IMR-90 (cell line): ENCODE data around the gene SYCN. TPM values are rescaled to one million over a fixed set of nuclear protein-coding genes. Genes with fewer than 3 reads are reported as not detected.

Experiments used
- ATAC-seq: fragments of 200-7000 bp; cut with Tn5 transposase; 2 replicates; pipeline ENCODE4 v1.9.1; 2020; ENCODE audit warnings: low read depth, mild to moderate bottlenecking, moderate library complexity
- BruUV-seq: library from RNA; stranded (reverse); fragments of 400-500 nt; replicated peaks from 2 replicates; lab custom pipeline; 2021; lab: Mats Ljungman, UMichigan
- CTCF ChIA-PET: fragments of 300-600 bp; formaldehyde crosslinking; extraction: SDS; loops from one replicate; lab custom pipeline; 2021; ENCODE audit warnings: antibody characterized with exemption; lab: Yijun Ruan, JAX
- POLR2A ChIA-PET: fragments of 300-600 bp; sonication (Branson Sonifier 250); formaldehyde crosslinking; loops from one replicate; lab custom pipeline; 2022; ENCODE audit warnings: antibody characterized with exemption; ENCODE audit not compliant: unreplicated experiment; lab: Charles Lee
- DNase-seq: peaks from one replicate; pipeline ENCODE4 v3.0.0; 2013
- H2AFZ ChIP-seq: replicated peaks from 2 replicates; pipeline ENCODE3; 2013; ENCODE audit warnings: low read length, mild to moderate bottlenecking; ENCODE audit not compliant: poor library complexity
- H2AK5ac ChIP-seq: 2 replicates; pipeline ENCODE4 v1.6.1; 2013; ENCODE audit warnings: low read depth, low read length, inconsistent platforms
- H2AK9ac ChIP-seq: replicated peaks from 2 replicates; pipeline ENCODE3; 2013; ENCODE audit warnings: mild to moderate bottlenecking, low read depth, low read length, moderate library complexity; ENCODE audit not compliant: poor library complexity
- H2BK120ac ChIP-seq: 2 replicates; pipeline ENCODE4 v1.6.1; 2013; ENCODE audit warnings: low read depth, low read length, inconsistent platforms
- H2BK15ac ChIP-seq: 3 replicates; pipeline ENCODE4 v1.6.1; 2013; ENCODE audit warnings: low read depth, low read length, inconsistent platforms
- H2BK20ac ChIP-seq: 2 replicates; pipeline ENCODE4 v1.6.1; 2013; ENCODE audit warnings: low read depth, mild to moderate bottlenecking, inconsistent platforms, low read length, moderate library complexity
- H2BK5ac ChIP-seq: 2 replicates; pipeline ENCODE4 v1.6.1; 2013; ENCODE audit warnings: mild to moderate bottlenecking, low read depth, low read length, inconsistent platforms; ENCODE audit not compliant: poor library complexity, severe bottlenecking
- H3K14ac ChIP-seq: replicated peaks from 2 replicates; pipeline ENCODE4 v1.6.1; 2013; ENCODE audit warnings: low read depth, low read length, inconsistent platforms
- H3K18ac ChIP-seq: 2 replicates; pipeline ENCODE4 v1.6.1; 2013; ENCODE audit warnings: low read depth, low read length, control low read depth
- H3K23ac ChIP-seq: 2 replicates; pipeline ENCODE4 v1.6.1; 2013; ENCODE audit warnings: low read depth, low read length, inconsistent platforms
- H3K27ac ChIP-seq: 2 replicates; pipeline ENCODE4 v1.5.1; 2013; ENCODE audit warnings: mild to moderate bottlenecking, control low read depth, low read length; ENCODE audit not compliant: insufficient read depth
- H3K27me3 ChIP-seq: 2 replicates; pipeline ENCODE4 v1.6.1; 2013; ENCODE audit warnings: low read length; ENCODE audit not compliant: control insufficient read depth, insufficient read depth
- H3K36me3 ChIP-seq: 2 replicates; pipeline ENCODE4 v1.6.1; 2013; ENCODE audit warnings: low read length, mixed read lengths; ENCODE audit not compliant: control insufficient read depth, insufficient read depth
- H3K4ac ChIP-seq: 2 replicates; pipeline ENCODE4 v1.6.1; 2013; ENCODE audit warnings: low read depth, low read length, inconsistent platforms
- H3K4me1 ChIP-seq: 2 replicates; pipeline ENCODE4 v1.6.1; 2013; ENCODE audit warnings: low read length, mixed read lengths; ENCODE audit not compliant: control insufficient read depth, insufficient read depth
- H3K4me2 ChIP-seq: 2 replicates; pipeline ENCODE4 v1.6.1; 2013; ENCODE audit warnings: low read depth, mild to moderate bottlenecking, control low read depth, low read length, moderate library complexity
- H3K4me3 ChIP-seq: 2 replicates; pipeline ENCODE4 v1.5.1; 2013; ENCODE audit warnings: low read depth, mild to moderate bottlenecking, control low read depth, low read length, moderate library complexity; ENCODE audit not compliant: insufficient read depth
- H3K56ac ChIP-seq: 2 replicates; pipeline ENCODE4 v1.6.1; 2013; ENCODE audit warnings: low read length, inconsistent platforms; ENCODE audit not compliant: insufficient read depth; ENCODE audit errors: extremely low read depth
- H3K79me1 ChIP-seq, 2 experiments: 2 replicates each; pipeline ENCODE4 v1.6.1; 2013; ENCODE audit warnings: low read length in 2 of 2, inconsistent platforms in 1 of 2, low read depth in 1 of 2
- H3K9ac ChIP-seq: 2 replicates; pipeline ENCODE4 v1.6.1; 2013; ENCODE audit warnings: low read depth, low read length, control low read depth
- H3K9me1 ChIP-seq: 2 replicates; pipeline ENCODE4 v1.6.1; 2013; ENCODE audit warnings: low read length, inconsistent platforms; ENCODE audit not compliant: insufficient read depth
- H3K9me3 ChIP-seq: 2 replicates; pipeline ENCODE4 v1.6.1; 2013; ENCODE audit warnings: low read length; ENCODE audit not compliant: control insufficient read depth, insufficient read depth
- H4K20me1 ChIP-seq: 2 replicates; pipeline ENCODE4 v1.6.1; 2013; ENCODE audit warnings: low read length, inconsistent platforms; ENCODE audit not compliant: insufficient read depth
- H4K5ac ChIP-seq: 2 replicates; pipeline ENCODE4 v1.6.1; 2013; ENCODE audit warnings: mild to moderate bottlenecking, low read depth, low read length, control low read depth
- H4K8ac ChIP-seq, 2 experiments: 2 replicates each; pipeline ENCODE4 v1.6.1; 2013; ENCODE audit warnings: low read depth in 2 of 2, low read length in 2 of 2, control low read depth in 1 of 2, inconsistent platforms in 1 of 2
- H4K91ac ChIP-seq: 2 replicates; pipeline ENCODE4 v1.6.1; 2013; ENCODE audit warnings: low read depth, low read length, inconsistent platforms; ENCODE audit not compliant: insufficient read depth
- MXI1 ChIP-seq: IDR thresholded peaks from 2 replicates; pipeline ENCODE4 v1.6.1; 2012; ENCODE audit warnings: low read depth, mild to moderate bottlenecking, low read length, moderate library complexity, borderline replicate concordance
- WGBS, 2 experiments: methylation state at CpG; one replicate each; pipeline versions ENCODE4 v1.1.5 to v1.1.7; 2013; ENCODE audit warnings: missing lambda C conversion rate in 2 of 2; ENCODE audit not compliant: insufficient read length in 1 of 2; ENCODE audit errors: extremely low coverage in 2 of 2; 5-methylcytosine and 5-hydroxymethylcytosine counted together
- dilution Hi-C: fragments of 300-500 bp; cut with HindIII; formaldehyde crosslinking; loops from one replicate; pipeline ENCODE4 v1.14.3; 2018; ENCODE audit warnings: low sequenced_read_pairs; ENCODE audit not compliant: unreplicated experiment
- in situ Hi-C: fragments of 300-500 bp; cut with MboI; formaldehyde crosslinking; loops from 3 replicates; pipeline ENCODE4 v1.14.3; 2019; ENCODE audit warnings: low sequenced_read_pairs, inconsistent platforms, mixed read lengths
- intact Hi-C: fragments of 100-400 bp; cut with micrococcal nuclease; formaldehyde crosslinking; loops from 2 replicates; pipeline ENCODE4 v1.10.0; 2022
- polyA plus RNA-seq, 3 experiments: library from polyadenylated mRNA; depleted of rRNA; stranded (reverse); fragments of >200 nt; gene quantifications; 2 replicates each; pipeline ENCODE4 v1.2.3, GENCODE V29; 2012; ENCODE audit warnings: low replicate concordance in 1 of 3
- total RNA-seq: library from RNA; depleted of rRNA; stranded (reverse); fragments of >200 nt; gene quantifications from 2 replicates; pipeline ENCODE4 v1.2.3, GENCODE V29; 2012

SYCN gene
- total and polyA plus RNA-seq, 2 of the 4 experiments (the other 2 are of a cell fraction): not detected

- Histone ChIP-seq H3K9ac (no peak within 1 kb of the TSS), H3K4ac (no peak within 1 kb of the TSS), H4K91ac (no peak within 1 kb of the TSS), H3K14ac (no peak within 1 kb of the TSS), H3K27ac (no peak within 1 kb of the TSS), H3K9me3 (no peaks in the 10 kb centered on the region), H3K4me1 (no peaks in the 10 kb centered on the region; the same call in 1 of the 2 replicates), H3K9me1 (no peaks in the 10 kb centered on the region), H2AK5ac (no peak within 1 kb of the TSS), H3K23ac (no peak within 1 kb of the TSS), H2BK15ac (no peak within 1 kb of the TSS), H3K4me2 (peak within 1 kb of the TSS; percentile 14; the same call in 1 of the 2 replicates), H3K56ac (no peak within 1 kb of the TSS), H4K8ac (no peak within 1 kb of the TSS), H3K36me3 (no peaks in the 10 kb centered on the region), H3K4me3 (no peak within 1 kb of the TSS), H2AFZ (peak within 1 kb of the TSS; percentile 75), H3K79me1 (no peaks in the 10 kb centered on the region), H2AK9ac (no peak within 1 kb of the TSS), H2BK5ac (no peak within 1 kb of the TSS), H4K20me1 (no peaks in the 10 kb centered on the region), H3K18ac (no peak within 1 kb of the TSS), H3K27me3 (peaks cover 49% of the 10 kb centered on the region), H2BK120ac (no peak within 1 kb of the TSS), H4K5ac (no peak within 1 kb of the TSS), H2BK20ac (no peak within 1 kb of the TSS)
- intact Hi-C loops: loop anchor here (5.0 kb wide), 1 partner anchor 130 kb away; no protein-coding TSS in a partner anchor
- dilution Hi-C loops: no loop called here
- in situ Hi-C loops: no loop called here
- ATAC-seq (no peak), DNase-seq (no peak)
- BruUV-seq: no TSS peak
- no peak for TF ChIP-seq MXI1
- 2% methylated on average over 22 of the region's 51 CpGs; no CpG with 5 or more reads in 1 of the 2 experiments for WGBS, 2 experiments
- POLR2A ChIA-PET: no interaction called here
- CTCF ChIA-PET: no interaction called here
Measured at GRCh38 chr19:39196860-39197562, 7.1 kb downstream of the SYCN start, which contains the start of gene NCCRP1. NCCRP1 (plus strand) TSS chr19:39196964; CDS start chr19:39196983, 19 bp downstream.
